Fibroblast of skin of abdomen (primary cell): ENCODE measurements around the gene GDAP2. TPM values are rescaled to one million over a fixed set of nuclear protein-coding genes. Genes with fewer than 3 reads are reported as not detected.
"Not testable (repeated sequence)": the region's sequence is repeated elsewhere in the genome, so short reads cannot be mapped to it uniquely, and the experiment has no call there.

ENCODE experiments used
- DNase-seq: peaks from one replicate; pipeline ENCODE4 v3.0.0-alpha.2; 2013
- polyA plus RNA-seq, 2 experiments: library from polyadenylated mRNA; unstranded; fragments of 120-200 nt; gene quantifications; one replicate each; pipeline ENCODE4 v1.2.1, GENCODE V29; 2013; ENCODE audit not compliant: insufficient read length in 2 of 2

GDAP2 gene, protein sequence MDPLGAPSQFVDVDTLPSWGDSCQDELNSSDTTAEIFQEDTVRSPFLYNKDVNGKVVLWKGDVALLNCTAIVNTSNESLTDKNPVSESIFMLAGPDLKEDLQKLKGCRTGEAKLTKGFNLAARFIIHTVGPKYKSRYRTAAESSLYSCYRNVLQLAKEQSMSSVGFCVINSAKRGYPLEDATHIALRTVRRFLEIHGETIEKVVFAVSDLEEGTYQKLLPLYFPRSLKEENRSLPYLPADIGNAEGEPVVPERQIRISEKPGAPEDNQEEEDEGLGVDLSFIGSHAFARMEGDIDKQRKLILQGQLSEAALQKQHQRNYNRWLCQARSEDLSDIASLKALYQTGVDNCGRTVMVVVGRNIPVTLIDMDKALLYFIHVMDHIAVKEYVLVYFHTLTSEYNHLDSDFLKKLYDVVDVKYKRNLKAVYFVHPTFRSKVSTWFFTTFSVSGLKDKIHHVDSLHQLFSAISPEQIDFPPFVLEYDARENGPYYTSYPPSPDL
- polyA plus RNA-seq (2013, experiment 1 of 2; ENCODE audit: insufficient read length): 10.9 TPM
- polyA plus RNA-seq (2013, experiment 2 of 2; ENCODE audit: insufficient read length): 13.1 TPM

- peak; percentile 95 for DNase-seq
Observed at GRCh38 chr1:117929343-117930172, at the start of gene GDAP2, which contains the start of gene WDR3. Gene GDAP2 (minus strand): TSS chr1:117929621. CDS start chr1:117920357, 9,264 bp downstream. Gene WDR3 (plus strand): TSS chr1:117929739. CDS start chr1:117933320, 3,581 bp downstream.

- no peak for DNase-seq
Observed at GRCh38 chr1:117976381-117976780, 47.0 kb upstream of the GDAP2 start.

DNA sequence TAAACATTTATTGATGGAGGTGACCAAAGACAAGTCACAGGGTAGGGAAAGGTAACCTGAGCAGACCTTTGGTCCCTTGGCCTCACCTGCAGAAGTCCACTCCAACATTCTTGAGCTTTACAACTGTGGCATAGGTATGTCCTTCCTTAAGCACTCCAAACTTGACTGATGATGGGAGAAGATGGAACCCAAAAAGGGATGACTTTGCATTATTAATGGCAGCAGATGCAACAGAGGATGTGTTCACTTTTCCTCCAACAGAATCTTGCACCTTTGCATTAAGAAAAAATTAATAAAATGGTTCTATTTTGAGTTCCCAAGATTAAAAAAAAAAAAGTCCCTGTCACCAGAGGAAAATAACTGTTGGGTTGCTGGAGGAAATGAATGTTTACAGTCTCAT, 42.4 kb upstream of the GDAP2 start:
- DNase-seq: no peak

- DNase-seq: no peak
Observed at GRCh38 chr1:117970252-117970651, 40.8 kb upstream of the GDAP2 start.

DNA sequence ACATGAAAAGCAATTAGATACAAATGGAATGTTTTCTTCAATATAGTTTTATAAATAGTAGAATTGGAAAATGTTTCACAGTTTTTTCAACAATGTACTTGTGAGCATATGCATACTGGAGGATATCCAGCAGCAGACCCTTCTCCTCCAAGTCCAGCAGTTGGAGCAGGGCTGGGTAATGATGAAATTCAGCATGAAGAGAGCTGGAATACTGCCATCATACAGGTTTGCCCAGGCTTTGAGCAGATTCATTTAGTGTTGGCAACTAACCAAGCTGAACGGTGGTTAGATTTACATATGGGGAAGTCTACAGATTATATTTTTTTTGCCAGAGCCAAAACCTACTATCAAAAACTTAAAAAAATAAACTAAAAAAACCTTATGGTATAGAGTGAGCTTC, 38.5 kb upstream of the GDAP2 start:
- peak; percentile 48 for DNase-seq

- DNase-seq: peak; percentile 60
Observed at GRCh38 chr1:117967477-117967876, 38.1 kb upstream of the GDAP2 start.

GRCh38 chr1:117964290-117965038, 35.0 kb upstream of the GDAP2 start:
- DNase-seq: no peak

GRCh38 chr1:117959364-117959763, 29.9 kb upstream of the GDAP2 start:
- peak; percentile 9 for DNase-seq

DNA sequence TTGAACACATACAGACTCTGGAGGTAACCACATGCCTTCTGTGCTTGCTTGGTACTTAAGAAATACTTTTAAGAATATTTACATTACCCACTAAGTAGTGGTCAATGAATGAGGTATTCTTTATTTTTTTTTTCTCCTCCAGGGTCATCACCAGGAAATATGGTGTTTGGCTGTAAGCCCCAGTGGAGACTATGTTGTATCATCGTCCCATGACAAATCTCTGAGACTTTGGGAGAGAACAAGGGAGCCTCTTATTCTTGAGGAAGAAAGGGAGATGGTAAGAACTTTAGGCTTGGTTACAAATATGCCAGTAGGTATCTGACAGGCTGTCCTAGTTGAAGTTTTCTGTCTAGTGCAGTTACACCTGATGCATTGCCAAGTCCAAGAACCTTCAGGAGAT, 23.0 kb upstream of the GDAP2 start:
- DNase-seq: no peak

DNA sequence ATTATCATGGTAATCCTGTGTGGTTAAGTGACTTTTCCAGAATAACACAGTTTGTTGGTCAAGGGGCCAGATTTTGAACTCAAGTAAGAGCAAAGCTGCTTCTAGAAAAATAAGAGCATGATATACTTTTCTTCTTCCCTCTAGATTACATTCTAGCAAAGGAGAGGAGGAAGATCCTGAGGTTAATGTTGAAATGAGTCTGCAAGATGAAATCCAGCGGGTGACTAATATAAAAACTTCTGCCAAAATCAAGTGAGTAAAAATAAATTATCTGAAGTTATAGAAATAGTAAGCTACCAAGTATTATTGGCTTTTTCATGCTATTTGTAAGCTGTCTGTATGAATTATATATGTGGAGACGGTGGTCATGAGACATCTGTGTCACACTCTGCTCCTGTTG, 12.9 kb upstream of the GDAP2 start:
- DNase-seq: peak; percentile 21

GRCh38 chr1:117933769-117934168, 4.3 kb upstream of the GDAP2 start:
- DNase-seq: no peak

- no peak for DNase-seq
Observed at GRCh38 chr1:117932576-117932975, 3.2 kb upstream of the GDAP2 start.

DNA sequence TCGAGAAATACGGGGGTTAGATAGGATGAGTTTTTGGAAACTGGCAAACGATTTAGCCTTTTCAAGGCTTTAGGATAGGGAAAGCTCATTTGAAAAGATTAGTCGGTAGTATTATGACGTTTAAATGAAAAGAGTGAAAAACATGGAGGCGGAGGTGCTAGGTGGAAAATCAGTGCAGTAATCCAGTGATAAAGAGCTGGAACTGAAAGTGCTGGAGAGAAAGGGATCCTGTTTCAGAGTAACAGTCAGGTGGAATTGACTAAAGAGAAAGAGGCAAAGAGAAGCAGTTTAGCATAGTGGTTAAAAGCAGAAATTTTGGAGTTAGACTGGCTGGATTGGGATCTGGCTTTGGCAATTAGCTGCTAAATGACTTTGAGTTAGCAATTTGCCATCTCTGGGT, 1.1 kb upstream of the GDAP2 start:
- DNase-seq: no peak

DNA sequence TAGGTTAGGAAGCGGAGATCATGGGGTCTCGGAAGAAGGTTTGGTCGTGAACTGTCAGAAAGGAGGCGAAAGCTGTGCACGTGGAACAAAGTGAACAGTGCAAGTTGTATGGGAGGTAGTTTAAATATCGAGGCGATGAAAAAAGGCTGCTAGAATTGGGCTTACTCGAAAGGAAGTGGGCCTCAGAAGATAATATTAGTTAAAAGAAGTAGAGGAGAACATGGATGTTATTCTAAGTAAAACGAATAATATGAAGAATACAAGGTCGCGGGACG, 689 bp upstream of the GDAP2 start:
- no peak for DNase-seq

DNA sequence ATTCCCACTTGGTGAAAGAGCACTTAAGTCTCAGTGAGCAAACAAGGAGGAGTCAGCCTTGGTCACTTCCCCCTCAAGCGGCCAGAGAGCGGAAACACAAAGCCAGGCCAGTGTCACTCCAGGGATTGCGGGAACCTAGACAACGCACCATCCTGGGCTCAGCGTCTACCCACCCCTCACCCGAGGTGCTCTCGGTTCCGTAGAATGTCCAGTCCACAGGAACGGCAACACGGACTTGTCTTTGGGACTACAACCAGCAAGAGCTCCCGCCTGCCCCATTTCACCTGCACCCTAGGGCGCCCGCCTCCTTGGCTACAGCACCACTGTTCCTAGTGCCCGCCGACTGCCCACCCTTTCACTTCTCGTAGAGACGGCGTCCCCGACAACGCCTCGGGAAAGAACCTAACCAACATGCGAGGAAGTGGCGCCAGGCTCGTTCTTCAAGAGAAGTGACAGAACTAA, 509 bp downstream of the GDAP2 start:
- DNase-seq: peak; percentile 32

DNA sequence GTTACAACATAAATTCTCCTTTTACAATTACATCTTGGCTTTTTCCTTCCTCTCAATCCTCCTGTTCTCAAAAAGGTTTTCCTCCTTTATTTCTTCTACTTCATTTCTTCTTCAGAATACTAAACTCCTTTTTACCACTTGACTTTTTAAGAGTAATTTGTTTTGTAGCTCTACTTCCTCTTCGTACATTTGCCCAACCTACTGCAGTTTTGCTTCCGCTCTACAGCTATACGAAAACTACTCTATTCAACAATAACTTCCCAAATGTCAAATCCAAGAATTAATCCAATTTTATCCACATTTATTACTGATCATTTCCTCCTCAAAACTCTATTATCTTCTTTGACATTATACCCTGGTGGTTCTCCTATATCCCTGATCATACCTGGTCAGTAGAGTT, 3.4 kb downstream of the GDAP2 start:
- no peak for DNase-seq

GRCh38 chr1:117922717-117923116, 6.7 kb downstream of the GDAP2 start:
- DNase-seq: not testable (repeated sequence)

GRCh38 chr1:117921991-117922390, 7.4 kb downstream of the GDAP2 start:
- no peak for DNase-seq

DNA sequence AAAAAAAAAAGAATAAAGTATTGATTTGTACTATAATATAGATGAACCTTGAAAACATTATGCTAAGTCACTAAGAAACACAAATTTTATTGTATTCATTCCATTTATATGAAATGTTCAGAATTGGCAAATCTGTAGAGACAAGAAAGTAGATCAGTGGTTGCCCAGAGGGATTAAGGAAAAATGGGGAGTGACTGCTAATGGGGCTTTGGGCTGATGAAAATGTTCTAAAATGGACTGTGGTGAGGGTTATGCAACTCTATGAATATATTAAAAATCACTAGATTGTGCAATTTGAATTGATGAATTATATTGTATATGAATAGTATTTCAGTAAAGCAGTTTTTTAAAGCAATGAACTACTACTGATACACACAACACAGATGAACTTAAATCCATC, 10.0 kb downstream of the GDAP2 start:
- peak; percentile 4 for DNase-seq

- no peak for DNase-seq
Observed at GRCh38 chr1:117911051-117911450, 18.4 kb downstream of the GDAP2 start.

DNA sequence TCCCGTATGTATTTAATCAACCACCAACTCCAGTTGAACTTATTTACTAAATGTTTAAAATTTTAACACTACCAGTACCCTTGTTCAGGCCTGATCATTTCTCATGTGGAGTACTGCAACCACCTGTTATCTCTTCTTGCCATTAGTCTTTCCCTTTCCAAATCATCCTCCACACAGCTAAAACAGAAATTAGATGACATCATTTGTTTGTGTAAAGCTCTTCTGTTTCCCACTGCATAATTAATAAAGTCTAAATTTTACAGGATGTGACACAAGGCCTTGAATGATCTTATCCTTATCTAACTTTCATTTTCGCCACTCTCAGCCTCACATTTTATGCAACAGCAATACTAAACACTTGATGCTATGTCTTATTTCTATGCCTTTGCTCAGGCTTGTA, 24.4 kb downstream of the GDAP2 start:
- no peak for DNase-seq

- DNase-seq: no peak
Observed at GRCh38 chr1:117904485-117904884, 24.9 kb downstream of the GDAP2 start.

- DNase-seq: no peak
Observed at GRCh38 chr1:117902944-117903343, 26.5 kb downstream of the GDAP2 start.
